Left hindlimb (tissue), 1 donor: ENCODE results near the gene SGPL1.
"Not testable (repeated sequence)": the region's sequence is repeated elsewhere in the genome, so short reads cannot be mapped to it uniquely, and the experiment has no call there.

ENCODE experiments used
- DNase-seq: peaks from one replicate; pipeline ENCODE4 v3.0.0-alpha.2; 2018

Gene SGPL1

GRCh38 chr10:70815504-70816219 lies at the start of gene SGPL1:
SGPL1 (plus strand) TSS chr10:70815948; CDS start chr10:70816854, 906 bp downstream.
- no peak for DNase-seq

GRCh38 chr10:70768026-70768685 lies 47.6 kb upstream of the SGPL1 start:
- not testable (repeated sequence) for DNase-seq

- DNase-seq: no peak
Measured at GRCh38 chr10:70769121-70769520, 46.6 kb upstream of the SGPL1 start.

GRCh38 chr10:70770001-70770400 lies 45.7 kb upstream of the SGPL1 start:
- DNase-seq: no peak

GRCh38 chr10:70770516-70770915 lies 45.2 kb upstream of the SGPL1 start:
- not testable (repeated sequence) for DNase-seq

- DNase-seq: no peak
Measured at GRCh38 chr10:70771311-70772194, 44.2 kb upstream of the SGPL1 start.

- no peak for DNase-seq
Measured at GRCh38 chr10:70772627-70773026, 43.1 kb upstream of the SGPL1 start.

GRCh38 chr10:70773461-70773860 lies 42.3 kb upstream of the SGPL1 start:
- DNase-seq: no peak

GRCh38 chr10:70773965-70774809 lies 41.6 kb upstream of the SGPL1 start:
- DNase-seq: no peak

- no peak for DNase-seq
Measured at GRCh38 chr10:70774810-70775678, 40.7 kb upstream of the SGPL1 start.

GRCh38 chr10:70775679-70776454 lies 39.9 kb upstream of the SGPL1 start:
- no peak for DNase-seq

GRCh38 chr10:70776455-70777005 lies 39.2 kb upstream of the SGPL1 start:
- no peak for DNase-seq

- no peak for DNase-seq
Measured at GRCh38 chr10:70777063-70777875, 38.5 kb upstream of the SGPL1 start.

- no peak for DNase-seq
Measured at GRCh38 chr10:70778267-70778924, 37.4 kb upstream of the SGPL1 start.

GRCh38 chr10:70779088-70779487 lies 36.7 kb upstream of the SGPL1 start:
- no peak for DNase-seq

- no peak for DNase-seq
Measured at GRCh38 chr10:70779511-70780369, 36.0 kb upstream of the SGPL1 start.

GRCh38 chr10:70780370-70780760 lies 35.4 kb upstream of the SGPL1 start:
- no peak for DNase-seq

- DNase-seq: no peak
Measured at GRCh38 chr10:70780772-70781171, 35.0 kb upstream of the SGPL1 start.
